Mesendoderm (in vitro differentiated cells): ENCODE measurements around the gene TMEM144.

Experiments
- DNase-seq: peaks from one replicate; pipeline ENCODE4 v3.0.0; 2013
- H2AK5ac ChIP-seq: 2 replicates; pipeline ENCODE4 v1.6.1; 2013; ENCODE audit warnings: low read length, inconsistent platforms
- H2BK120ac ChIP-seq: 2 replicates; pipeline ENCODE4 v1.6.1; 2013; ENCODE audit warnings: low read depth, mild to moderate bottlenecking, low read length, moderate library complexity, mixed read lengths
- H2BK15ac ChIP-seq: replicated peaks from 2 replicates; pipeline ENCODE4 v1.6.1; 2013; ENCODE audit warnings: low read depth, mild to moderate bottlenecking, moderate library complexity
- H2BK5ac ChIP-seq: 2 replicates; pipeline ENCODE4 v1.6.1; 2013; ENCODE audit warnings: low read length, inconsistent platforms
- H3K18ac ChIP-seq: 2 replicates; pipeline ENCODE4 v1.6.1; 2013; ENCODE audit warnings: mild to moderate bottlenecking, low read length, mixed read lengths
- H3K23ac ChIP-seq: one replicate; pipeline ENCODE4 v1.6.1; 2013; ENCODE audit warnings: low read length
- H3K27ac ChIP-seq: 2 replicates; pipeline ENCODE4 v1.5.1; 2013; ENCODE audit warnings: low read depth, mild to moderate bottlenecking, inconsistent platforms, low read length, moderate library complexity
- H3K27me3 ChIP-seq: 2 replicates; pipeline ENCODE4 v1.6.1; 2013; ENCODE audit warnings: low read length, control low read depth, mild to moderate bottlenecking, inconsistent platforms; ENCODE audit not compliant: insufficient read depth, poor library complexity
- H3K36me3 ChIP-seq: 2 replicates; pipeline ENCODE4 v1.6.1; 2013; ENCODE audit warnings: low read length, inconsistent platforms; ENCODE audit not compliant: control insufficient read depth, insufficient read depth
- H3K4ac ChIP-seq: one replicate; pipeline ENCODE4 v1.6.1; 2013; ENCODE audit warnings: low read depth, mild to moderate bottlenecking, low read length, moderate library complexity
- H3K4me1 ChIP-seq: 2 replicates; pipeline ENCODE4 v1.6.1; 2013; ENCODE audit warnings: low read depth, low read length, inconsistent platforms; ENCODE audit not compliant: control insufficient read depth
- H3K4me2 ChIP-seq: 2 replicates; pipeline ENCODE4 v1.6.1; 2013; ENCODE audit warnings: low read length
- H3K4me3 ChIP-seq: 2 replicates; pipeline ENCODE4 v1.5.1; 2013; ENCODE audit warnings: mild to moderate bottlenecking, low read length
- H3K56ac ChIP-seq: one replicate; pipeline ENCODE4 v1.6.1; 2013; ENCODE audit warnings: low read length
- H3K79me1 ChIP-seq: 2 replicates; pipeline ENCODE4 v1.6.1; 2013; ENCODE audit warnings: low read length, inconsistent platforms
- H3K79me2 ChIP-seq: 2 replicates; pipeline ENCODE4 v1.6.1; 2013; ENCODE audit warnings: mild to moderate bottlenecking, low read length; ENCODE audit not compliant: control insufficient read depth, insufficient read depth
- H3K9ac ChIP-seq: 2 replicates; pipeline ENCODE4 v1.6.1; 2013; ENCODE audit warnings: low read length, inconsistent platforms
- H4K5ac ChIP-seq: one replicate; pipeline ENCODE4 v1.6.1; 2013; ENCODE audit warnings: low read length
- H4K8ac ChIP-seq: one replicate; pipeline ENCODE4 v1.6.1; 2013; ENCODE audit warnings: low read depth, mild to moderate bottlenecking, control low read depth, low read length, moderate library complexity
- WGBS: extraction: QIAGEN DNeasy Blood & Tissue Kit; methylation state at CpG from one replicate; pipeline ENCODE4 v1.1.7; 2013; ENCODE audit warnings: low lambda C conversion rate, missing lambda C conversion rate; ENCODE audit not compliant: insufficient coverage; ENCODE audit errors: extremely low coverage; 5-methylcytosine and 5-hydroxymethylcytosine counted together

Gene TMEM144

DNA sequence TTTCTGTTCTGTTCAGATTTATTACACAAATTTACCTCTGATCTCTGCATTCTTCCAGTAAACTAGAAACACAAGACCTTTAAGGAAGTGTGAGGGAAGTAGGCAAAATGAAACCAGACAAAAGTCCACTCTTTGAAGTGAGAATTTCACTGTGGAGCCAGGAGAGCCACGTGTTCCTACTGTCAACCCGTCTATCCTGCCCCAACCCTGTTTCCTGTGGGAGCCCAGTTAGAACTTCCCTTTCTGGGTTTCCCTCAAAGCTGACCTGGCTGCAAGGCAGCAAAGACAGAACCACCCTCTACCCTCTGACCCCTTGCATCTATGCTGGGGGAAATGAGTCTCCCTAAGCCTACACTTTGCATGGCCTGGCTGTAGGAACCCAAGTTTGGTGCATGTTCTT, 40.0 kb downstream of the TMEM144 start:
- H3K27me3 ChIP-seq: no peaks in the 10 kb centered on the region
- no peak overlapping the region for H4K8ac ChIP-seq
- DNase-seq: no peak
- no peaks in the 10 kb centered on the region for H3K79me2 ChIP-seq
- no peak overlapping the region for H2BK15ac ChIP-seq
- H3K56ac ChIP-seq: no peak overlapping the region
- H3K4ac ChIP-seq: no peak overlapping the region
- H3K27ac ChIP-seq: no peak overlapping the region
- no peak overlapping the region for H2AK5ac ChIP-seq
- no peak overlapping the region for H3K18ac ChIP-seq
- H3K4me2 ChIP-seq: no peak overlapping the region
- H2BK120ac ChIP-seq: no peak overlapping the region
- H3K4me1 ChIP-seq: no peaks in the 10 kb centered on the region
- H3K9ac ChIP-seq: no peak overlapping the region
- H3K79me1 ChIP-seq: no peaks in the 10 kb centered on the region
- WGBS: no CpG with 5 or more reads among the region's 2 CpGs
- H3K4me3 ChIP-seq: no peak overlapping the region
- no peak overlapping the region for H3K23ac ChIP-seq
- H3K36me3 ChIP-seq: no peaks in the 10 kb centered on the region
- no peak overlapping the region for H2BK5ac ChIP-seq
- no peak overlapping the region for H4K5ac ChIP-seq

DNA sequence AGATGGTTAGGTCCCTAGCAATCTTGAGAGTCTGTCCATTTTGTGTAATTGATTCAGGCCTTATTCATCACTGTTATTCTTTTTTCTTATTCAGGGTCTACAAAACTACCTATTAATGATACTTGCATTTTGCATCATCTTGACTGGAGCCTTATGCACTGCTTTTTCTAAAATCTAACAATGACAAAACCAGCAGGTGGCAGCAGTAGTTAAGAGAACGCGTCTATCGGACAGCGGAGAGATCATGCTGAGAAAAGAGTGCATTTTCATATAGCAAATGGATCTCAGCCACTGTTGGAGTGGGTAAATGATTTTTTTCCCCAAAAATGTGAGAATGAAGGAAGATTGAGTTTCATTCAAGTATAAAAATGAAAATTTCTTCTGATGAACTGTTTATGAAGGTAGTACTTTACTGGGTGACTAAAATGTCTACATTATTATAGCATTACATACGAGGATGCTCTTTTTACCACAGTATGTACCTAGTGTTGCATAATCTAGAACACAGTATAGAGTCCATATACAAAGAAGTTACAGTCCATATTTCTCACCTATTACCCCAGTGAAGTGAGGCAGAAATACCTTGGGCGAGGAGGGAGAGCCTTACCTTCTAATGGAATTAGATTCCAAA, 43.2 kb downstream of the TMEM144 start:
- DNase-seq: peak; percentile 58

DNA sequence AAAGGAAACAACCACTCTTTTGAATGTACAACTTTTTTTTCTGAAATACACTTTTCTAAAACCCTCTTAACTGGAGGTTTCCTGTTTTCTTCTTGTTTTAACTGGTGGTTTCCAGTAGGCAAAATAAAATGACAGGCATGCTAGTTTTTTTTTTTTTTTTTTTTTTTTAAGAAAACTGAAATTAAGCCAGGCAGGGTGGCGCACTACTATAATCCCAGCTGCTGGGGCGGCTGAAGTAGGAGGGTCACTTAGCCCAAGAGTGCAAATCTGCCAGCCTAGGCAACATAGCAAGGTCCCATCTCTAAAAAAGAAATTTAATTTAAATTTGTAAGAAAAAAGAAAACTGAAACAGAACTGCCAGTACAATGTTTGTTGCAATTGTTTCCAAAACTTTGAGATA, 44.0 kb downstream of the TMEM144 start:
- Histone ChIP-seq H3K4ac (no peak overlapping the region), H2BK5ac (no peak overlapping the region), H3K27ac (no peak overlapping the region), H2BK15ac (no peak overlapping the region), H2AK5ac (no peak overlapping the region), H3K79me1 (no peaks in the 10 kb centered on the region), H4K8ac (no peak overlapping the region), H3K23ac (no peak overlapping the region), H2BK120ac (no peak overlapping the region), H3K4me2 (no peak overlapping the region), H4K5ac (no peak overlapping the region), H3K27me3 (no peaks in the 10 kb centered on the region), H3K4me3 (no peak overlapping the region), H3K56ac (no peak overlapping the region), H3K9ac (no peak overlapping the region), H3K79me2 (no peaks in the 10 kb centered on the region), H3K4me1 (no peaks in the 10 kb centered on the region), H3K18ac (no peak overlapping the region), H3K36me3 (no peaks in the 10 kb centered on the region)
- no peak for DNase-seq
- WGBS: no CpG with 5 or more reads among the region's 2 CpGs

More for the DNA sequence above, 43.2 kb downstream of the TMEM144 start:
- Histone ChIP-seq H3K4ac (no peak overlapping the region), H2BK120ac (no peak overlapping the region), H3K23ac (no peak overlapping the region), H4K8ac (no peak overlapping the region), H3K4me1 (no peaks in the 10 kb centered on the region), H3K4me3 (no peak overlapping the region), H3K79me2 (no peaks in the 10 kb centered on the region), H3K27me3 (no peaks in the 10 kb centered on the region), H2BK15ac (no peak overlapping the region), H3K18ac (no peak overlapping the region), H3K27ac (no peak overlapping the region), H4K5ac (no peak overlapping the region), H3K36me3 (no peaks in the 10 kb centered on the region), H2BK5ac (no peak overlapping the region), H3K9ac (no peak overlapping the region), H3K4me2 (no peak overlapping the region), H3K56ac (no peak overlapping the region), H3K79me1 (no peaks in the 10 kb centered on the region), H2AK5ac (no peak overlapping the region)
- no CpG with 5 or more reads among the region's 6 CpGs for WGBS

DNA sequence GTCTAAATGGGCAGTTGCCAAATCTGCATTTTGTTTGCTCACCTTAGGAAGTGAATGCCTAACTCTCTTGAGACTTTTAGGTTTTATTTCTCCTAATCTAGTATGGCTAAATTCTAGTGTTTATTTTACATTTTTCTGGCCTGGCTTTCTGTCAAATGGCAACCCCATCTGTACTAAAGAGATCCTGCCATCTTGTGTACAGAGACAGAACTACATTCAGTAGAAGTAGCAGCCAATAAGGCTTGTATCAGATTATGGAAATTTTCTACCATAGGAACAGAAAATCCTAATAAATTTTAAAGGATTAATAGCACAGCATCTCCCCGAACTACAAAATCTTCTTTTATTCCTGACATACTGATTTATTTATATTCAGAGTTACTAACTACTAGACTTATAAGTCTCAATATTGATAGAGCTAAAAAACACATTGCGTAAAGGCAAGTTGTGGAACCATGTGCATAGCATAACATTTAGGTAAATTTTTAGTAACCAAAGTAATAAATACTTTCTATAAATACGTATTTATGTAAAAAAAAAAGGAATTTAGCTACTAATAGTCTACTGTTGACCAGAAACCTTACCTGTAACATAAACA, 45.5 kb downstream of the TMEM144 start:
- Histone ChIP-seq H2BK120ac (no peak overlapping the region), H3K4me2 (no peak overlapping the region), H3K27ac (no peak overlapping the region), H3K27me3 (no peaks in the 10 kb centered on the region), H3K79me2 (no peaks in the 10 kb centered on the region), H3K4me3 (no peak overlapping the region), H3K23ac (no peak overlapping the region), H2AK5ac (no peak overlapping the region), H3K4ac (no peak overlapping the region), H3K9ac (no peak overlapping the region), H3K36me3 (no peaks in the 10 kb centered on the region), H4K8ac (no peak overlapping the region), H2BK5ac (no peak overlapping the region), H2BK15ac (no peak overlapping the region), H3K79me1 (no peaks in the 10 kb centered on the region), H3K18ac (no peak overlapping the region), H4K5ac (no peak overlapping the region), H3K4me1 (no peaks in the 10 kb centered on the region), H3K56ac (no peak overlapping the region)
- DNase-seq: peak; percentile 55
- no CpG with 5 or more reads among the region's 3 CpGs for WGBS

DNA sequence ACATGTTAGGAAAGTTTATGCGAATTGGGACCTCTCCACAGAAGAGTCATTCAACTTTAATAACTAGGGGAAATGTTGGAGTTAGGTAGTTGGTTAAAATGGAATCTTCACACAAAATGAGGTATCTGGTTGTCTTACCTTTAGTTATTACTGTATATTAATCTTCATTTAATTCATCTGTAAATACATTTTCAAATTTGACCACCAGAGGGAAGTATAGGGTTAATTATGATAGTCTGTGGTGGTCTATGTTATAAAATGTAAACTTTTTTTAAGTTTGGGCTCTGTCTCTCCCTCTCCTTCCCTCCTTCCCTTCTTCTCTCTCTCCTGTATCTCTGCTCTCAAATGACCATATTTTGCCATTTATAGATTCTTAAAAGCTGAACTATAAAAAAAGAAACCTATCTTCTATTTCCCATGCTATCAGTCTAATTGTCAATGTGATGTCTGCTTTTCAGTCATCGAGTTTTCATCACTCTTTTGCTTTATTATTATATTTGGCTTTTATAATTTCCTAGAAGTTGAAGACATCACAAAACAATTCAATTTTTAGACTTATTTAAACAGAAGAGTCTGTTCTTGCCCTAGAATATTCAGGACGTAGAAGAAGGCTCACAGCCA, 49.8 kb downstream of the TMEM144 start:
- Histone ChIP-seq H4K5ac (no peak overlapping the region), H3K4me3 (no peak overlapping the region), H3K18ac (no peak overlapping the region), H2BK5ac (no peak overlapping the region), H3K9ac (no peak overlapping the region), H2BK15ac (no peak overlapping the region), H3K79me2 (no peaks in the 10 kb centered on the region), H2BK120ac (no peak overlapping the region), H2AK5ac (no peak overlapping the region), H4K8ac (no peak overlapping the region), H3K36me3 (no peaks in the 10 kb centered on the region), H3K27me3 (no peaks in the 10 kb centered on the region), H3K4me2 (no peak overlapping the region), H3K4ac (no peak overlapping the region), H3K79me1 (no peaks in the 10 kb centered on the region), H3K23ac (no peak overlapping the region), H3K27ac (no peak overlapping the region), H3K56ac (no peak overlapping the region), H3K4me1 (no peaks in the 10 kb centered on the region)
- no CpG with 5 or more reads among the region's 3 CpGs for WGBS
- peak; percentile 14 for DNase-seq
